Gastroesophageal sphincter (tissue), 4 donors: Measurements from ENCODE around the gene HELZ2. TPM values are rescaled to one million over a fixed set of nuclear protein-coding genes. Genes with fewer than 3 reads are reported as not detected.

ENCODE experiments used
- ATAC-seq: fragments of 150-250 bp; one replicate; pipeline ENCODE4 v1.9.1; 2016; ENCODE audit warnings: mild to moderate bottlenecking, moderate library complexity
- H3K27ac ChIP-seq, 4 donors: fragments of 200-600 bp; sonication (generic) in 3 of 4; 1 replicate in 3 of 4; 2 replicates in 1 of 4; pipeline ENCODE4 v1.5.1; 2016 to 2019
- H3K27me3 ChIP-seq: fragments of 200-600 bp; sonication (generic); one replicate; pipeline ENCODE4 v1.5.1; 2019
- H3K36me3 ChIP-seq, 2 donors: fragments of 200-600 bp; sonication (generic); one replicate each; pipeline ENCODE4 v1.5.1; 2019; ENCODE audit warnings: control low read depth in 1 of 2
- H3K4me1 ChIP-seq, 3 donors: fragments of 200-600 bp; sonication (generic); 1 replicate in 2 of 3; 2 replicates in 1 of 3; pipeline ENCODE4 v1.5.1; 2016 to 2019; ENCODE audit warnings: control low read depth in 2 of 3
- H3K4me3 ChIP-seq, 2 donors: fragments of 200-600 bp; sonication (generic); one replicate each; pipeline ENCODE4 v1.5.1; 2019; ENCODE audit warnings: mild to moderate bottlenecking in 1 of 2, moderate library complexity in 1 of 2
- H3K9me3 ChIP-seq, 3 donors: fragments of 200-600 bp; sonication (generic); one replicate each; pipeline ENCODE4 v1.5.1; 2017 to 2019; ENCODE audit warnings: control low read depth in 2 of 3
- EP300 ChIP-seq: sonication (generic); formaldehyde crosslinking; IDR thresholded peaks from one replicate; pipeline ENCODE4 v1.6.1; 2017; ENCODE audit warnings: antibody characterized with exemption, mild to moderate bottlenecking
- POLR2A ChIP-seq, 2 donors: fragments of 450-650 bp; IDR thresholded peaks; one replicate each; pipeline ENCODE4 v1.6.1; 2017; ENCODE audit warnings: antibody characterized with exemption in 2 of 2, mild to moderate bottlenecking in 2 of 2, moderate library complexity in 1 of 2
- POLR2AphosphoS5 ChIP-seq: sonication (generic); formaldehyde crosslinking; IDR thresholded peaks from one replicate; pipeline ENCODE4 v1.6.1; 2017; ENCODE audit warnings: antibody characterized with exemption
- WGBS, 2 donors: methylation state at CpG; one replicate each; pipeline ENCODE4 v1.1.5; 2018; ENCODE audit warnings: low coverage in 1 of 2; 5-methylcytosine and 5-hydroxymethylcytosine counted together
- total RNA-seq, 4 donors: library from RNA; depleted of rRNA; stranded (reverse); fragments of >200 nt; gene quantifications; one replicate each; pipeline ENCODE4 v1.1.0, GENCODE V29; 2016
- TF ChIP-seq, protein P1 (sequence below), 4 experiments: fragments of 200-600 bp in 2 of 4; fragments of 450-650 bp in 2 of 4; sonication (generic) in 1 of 4; IDR thresholded peaks; one replicate each; pipeline ENCODE4 v1.5.1; 2017 to 2019; ENCODE audit warnings: antibody characterized with exemption in 4 of 4, mild to moderate bottlenecking in 2 of 4, moderate library complexity in 2 of 4

HELZ2 gene
- total RNA-seq, 4 donors from 2014 or later, result 14.2 to 22.2 (median 20.2) TPM

DNA sequence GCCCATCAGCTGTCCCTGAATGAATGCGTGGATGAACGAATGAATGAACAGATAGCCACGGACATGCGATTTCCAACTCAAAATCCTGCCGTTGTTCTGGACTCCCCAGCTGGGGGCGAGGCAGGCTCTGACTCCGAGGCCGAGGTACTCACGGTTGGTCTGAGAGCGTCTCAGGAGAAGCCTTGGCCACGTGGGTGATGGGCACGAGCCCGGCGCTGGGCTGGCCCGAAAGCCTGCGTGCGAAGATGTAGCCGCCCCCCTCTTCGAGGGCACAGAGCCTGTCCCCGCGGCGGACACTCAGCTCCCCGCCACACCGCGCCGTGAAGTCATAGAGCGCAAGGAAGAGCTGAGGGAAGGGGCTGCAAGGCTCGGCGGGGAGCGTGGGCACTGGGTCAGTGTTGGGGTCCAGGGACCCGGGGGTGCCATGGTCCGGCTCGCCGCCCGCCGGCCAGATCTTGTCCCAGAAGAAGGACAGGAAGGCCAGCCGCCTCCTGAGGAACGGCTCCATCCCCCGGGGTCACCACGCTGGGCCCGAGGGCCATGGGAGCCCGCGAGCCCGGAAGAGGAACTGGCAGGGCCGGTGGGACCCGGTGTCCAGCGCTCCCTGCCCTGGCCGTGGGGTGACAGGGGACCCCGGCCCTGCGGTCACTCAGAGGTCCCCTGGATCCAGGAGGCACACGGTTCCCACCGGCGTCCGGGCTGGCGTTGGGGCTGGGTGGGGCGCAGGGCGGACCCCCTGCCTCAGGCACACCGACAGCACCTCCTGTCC, 26.9 kb downstream of the HELZ2 start:
- no peak for ATAC-seq
- no peak overlapping the region for H3K27ac ChIP-seq
- no peak overlapping the region for H3K4me3 ChIP-seq
- no peak for TF ChIP-seq EP300
- TF ChIP-seq POLR2A (IDR thresholded peaks at IDR 0.05), result no peak
- no peak for TF ChIP-seq POLR2AphosphoS5
- TF ChIP-seq, protein P1, sequence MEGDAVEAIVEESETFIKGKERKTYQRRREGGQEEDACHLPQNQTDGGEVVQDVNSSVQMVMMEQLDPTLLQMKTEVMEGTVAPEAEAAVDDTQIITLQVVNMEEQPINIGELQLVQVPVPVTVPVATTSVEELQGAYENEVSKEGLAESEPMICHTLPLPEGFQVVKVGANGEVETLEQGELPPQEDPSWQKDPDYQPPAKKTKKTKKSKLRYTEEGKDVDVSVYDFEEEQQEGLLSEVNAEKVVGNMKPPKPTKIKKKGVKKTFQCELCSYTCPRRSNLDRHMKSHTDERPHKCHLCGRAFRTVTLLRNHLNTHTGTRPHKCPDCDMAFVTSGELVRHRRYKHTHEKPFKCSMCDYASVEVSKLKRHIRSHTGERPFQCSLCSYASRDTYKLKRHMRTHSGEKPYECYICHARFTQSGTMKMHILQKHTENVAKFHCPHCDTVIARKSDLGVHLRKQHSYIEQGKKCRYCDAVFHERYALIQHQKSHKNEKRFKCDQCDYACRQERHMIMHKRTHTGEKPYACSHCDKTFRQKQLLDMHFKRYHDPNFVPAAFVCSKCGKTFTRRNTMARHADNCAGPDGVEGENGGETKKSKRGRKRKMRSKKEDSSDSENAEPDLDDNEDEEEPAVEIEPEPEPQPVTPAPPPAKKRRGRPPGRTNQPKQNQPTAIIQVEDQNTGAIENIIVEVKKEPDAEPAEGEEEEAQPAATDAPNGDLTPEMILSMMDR (IDR thresholded peaks at IDR 0.05), result no peak
- no CpG with 5 or more reads among the region's 58 CpGs for WGBS, 2 donors
- H3K9me3 ChIP-seq, result no peaks in the 10 kb centered on the region
- no peaks in the 10 kb centered on the region for H3K4me1 ChIP-seq
- H3K27me3 ChIP-seq, result peaks cover 73% of the 10 kb centered on the region
- no peaks in the 10 kb centered on the region for H3K36me3 ChIP-seq

DNA sequence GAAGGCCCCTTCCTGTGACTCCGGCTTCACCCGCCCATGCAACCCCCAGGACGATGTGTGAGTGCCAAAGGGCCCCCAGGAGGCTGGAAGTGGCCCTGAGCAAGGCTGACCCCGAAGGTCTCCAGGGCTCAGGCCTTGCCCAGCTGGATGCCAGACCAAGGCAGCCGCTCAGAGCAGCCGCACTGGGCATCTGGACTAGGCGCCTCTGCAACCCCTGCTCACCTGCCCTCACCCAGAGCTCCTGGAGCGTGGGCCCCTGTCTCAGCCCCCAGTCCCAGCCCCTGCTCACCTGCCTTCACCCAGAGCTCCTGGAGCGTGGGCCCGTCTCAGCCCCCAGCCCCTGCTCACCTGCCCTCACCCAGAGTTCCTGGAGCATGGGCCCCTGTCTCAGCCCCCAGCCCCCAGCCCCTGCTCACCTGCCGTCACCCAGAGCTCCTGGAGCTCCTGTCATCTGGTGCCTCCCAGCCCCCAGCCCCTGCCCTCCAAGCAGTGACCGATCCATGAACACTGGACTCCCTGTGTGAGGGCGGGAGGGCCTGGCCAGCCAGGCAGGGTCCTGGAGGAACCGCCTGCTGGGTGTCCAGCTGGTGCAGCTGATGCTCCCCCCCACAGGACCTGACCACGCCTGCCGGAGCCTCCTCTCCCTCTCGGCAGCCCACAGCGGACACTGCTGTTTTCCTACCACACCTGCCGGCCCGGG, 27.6 kb downstream of the HELZ2 start:
- Histone ChIP-seq H3K9me3 (no peaks in the 10 kb centered on the region), H3K27ac (no peak overlapping the region), H3K4me3 (no peak overlapping the region), H3K4me1 (no peaks in the 10 kb centered on the region), H3K27me3 (peaks cover 73% of the 10 kb centered on the region), H3K36me3 (no peaks in the 10 kb centered on the region)
- ATAC-seq, result no peak
- TF ChIP-seq POLR2A (IDR thresholded peaks at IDR 0.05), result no peak
- no peak for TF ChIP-seq POLR2AphosphoS5
- TF ChIP-seq, protein P1 (IDR thresholded peaks at IDR 0.05), result no peak
- TF ChIP-seq EP300, result no peak
- WGBS, 2 donors, result 88% methylated on average over 4 of the region's 20 CpGs; no CpG with 5 or more reads in 1 of the 2 donors

DNA sequence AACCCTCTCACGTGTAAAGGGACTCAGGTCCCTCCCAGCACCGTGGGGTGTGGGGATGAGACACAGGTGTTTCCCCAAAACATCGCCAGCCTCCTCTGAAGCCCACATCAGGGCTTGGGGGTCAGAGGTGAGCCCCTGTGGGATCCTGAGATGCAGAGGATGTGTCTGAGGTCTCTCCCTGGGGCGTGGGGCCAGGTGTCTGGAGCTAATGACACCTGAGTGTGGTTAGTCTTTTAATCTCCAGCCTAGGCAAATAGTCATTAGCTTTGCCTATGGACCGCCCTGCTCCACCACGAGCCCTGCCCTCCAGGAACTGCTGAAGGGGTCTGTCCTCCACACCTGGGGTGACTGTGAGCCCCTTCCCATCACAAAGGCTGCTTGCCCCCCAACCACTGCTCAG, 28.2 kb downstream of the HELZ2 start:
- Histone ChIP-seq H3K9me3 (no peaks in the 10 kb centered on the region), H3K4me3 (no peak overlapping the region), H3K27me3 (peaks cover 70% of the 10 kb centered on the region), H3K27ac (no peak overlapping the region), H3K4me1 (no peaks in the 10 kb centered on the region), H3K36me3 (no peaks in the 10 kb centered on the region)
- no peak for TF ChIP-seq EP300
- TF ChIP-seq, protein P1 (IDR thresholded peaks at IDR 0.05), result no peak
- no peak for TF ChIP-seq POLR2AphosphoS5
- no peak for TF ChIP-seq POLR2A (IDR thresholded peaks at IDR 0.05)
- ATAC-seq, result no peak
- WGBS, 2 donors, result 60% methylated on average over 1 of the region's 6 CpGs; no CpG with 5 or more reads in 1 of the 2 donors

DNA sequence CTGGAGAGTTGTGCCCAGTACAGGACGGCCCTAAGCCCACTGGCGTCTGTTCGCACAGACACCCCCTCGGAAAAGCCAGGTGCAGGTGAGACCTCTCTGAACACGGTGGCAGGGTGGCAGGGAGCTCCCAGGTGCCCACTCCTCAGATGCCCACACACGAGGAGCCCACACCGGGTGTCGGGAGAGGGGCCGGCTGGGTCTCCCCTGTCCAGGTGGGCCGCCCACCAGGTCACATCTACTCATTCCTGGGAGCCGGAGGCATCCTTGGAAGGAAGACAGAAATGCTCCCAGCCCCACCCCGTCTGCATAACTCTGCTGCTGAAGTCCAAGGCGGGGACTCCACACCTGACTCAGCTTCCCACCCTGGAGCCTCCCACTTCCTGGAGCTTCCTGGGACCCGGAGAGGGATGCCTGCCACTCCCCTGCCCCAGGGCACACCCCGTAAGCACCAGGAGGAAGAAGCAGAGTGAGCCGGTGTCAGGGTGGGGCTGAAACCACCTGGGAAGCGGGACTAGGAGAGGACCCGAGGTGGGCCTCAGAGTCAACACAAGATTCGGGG, 29.0 kb downstream of the HELZ2 start:
- no peak overlapping the region for H3K27ac ChIP-seq
- H3K9me3 ChIP-seq, result no peaks in the 10 kb centered on the region
- no peaks in the 10 kb centered on the region for H3K4me1 ChIP-seq
- H3K36me3 ChIP-seq, result no peaks in the 10 kb centered on the region
- no peak for ATAC-seq
- TF ChIP-seq POLR2AphosphoS5 (no peak), EP300 (no peak), POLR2A (IDR thresholded peaks at IDR 0.05) (no peak)
- TF ChIP-seq, protein P1 (IDR thresholded peaks at IDR 0.05), result no peak
- 75 to 76% methylated on average over 2 to 4 of the region's 19 CpGs for whole genome bisulfite sequencing, 2 donors
- H3K4me3 ChIP-seq, result no peak overlapping the region
- H3K27me3 ChIP-seq, result peaks cover 62% of the 10 kb centered on the region
